Activated naive CD4-positive, alpha-beta T cell treated with anti-CD3 and anti-CD28 coated beads for 36 hours (primary cell): ENCODE results near the gene S1PR2. TPM values are rescaled to one million over a fixed set of nuclear protein-coding genes. Genes with fewer than 3 reads are reported as not detected.
"Not testable (repeated sequence)": the region's sequence is repeated elsewhere in the genome, so short reads cannot be mapped to it uniquely, and the experiment has no call there.

Experiments
- CTCF ChIA-PET: fragments of 350-600 bp; sonication (Branson Sonifier 250); formaldehyde crosslinking; loops from one replicate; lab custom pipeline; 2021; ENCODE audit warnings: antibody characterized with exemption; lab: Charles Lee
- DNase-seq: peaks from one replicate; pipeline ENCODE4 v3.0.0-alpha.2; 2020
- H3K27ac Mint-ChIP-seq: one replicate; pipeline ENCODE4 v1.8.0; 2021; ENCODE audit warnings: mild to moderate bottlenecking, mixed read lengths
- H3K27me3 Mint-ChIP-seq: one replicate; pipeline ENCODE4 v1.8.0; 2021; ENCODE audit warnings: low read depth, mixed read lengths
- H3K36me3 Mint-ChIP-seq: one replicate; pipeline ENCODE4 v1.8.0; 2021; ENCODE audit warnings: low read depth, mixed read lengths
- H3K4me1 Mint-ChIP-seq: one replicate; pipeline ENCODE4 v1.8.0; 2021; ENCODE audit warnings: low read depth, mixed read lengths
- H3K4me3 Mint-ChIP-seq: one replicate; pipeline ENCODE4 v1.8.0; 2021; ENCODE audit warnings: mild to moderate bottlenecking, moderate library complexity, mixed read lengths
- H3K9me3 Mint-ChIP-seq: one replicate; pipeline ENCODE4 v1.8.0; 2021; ENCODE audit warnings: mixed read lengths
- intact Hi-C: fragments of 100-400 bp; cut with micrococcal nuclease; formaldehyde crosslinking; loops from one replicate; pipeline ENCODE4 v1.15.1; 2023
- total RNA-seq, 2 experiments: library from RNA; stranded (reverse); gene quantifications; one replicate each; pipeline ENCODE4 v1.2.3, GENCODE V29; 2021

The S1PR2 gene
- total RNA-seq, 2 experiments from 2014 or later, result 3.4 TPM

DNA sequence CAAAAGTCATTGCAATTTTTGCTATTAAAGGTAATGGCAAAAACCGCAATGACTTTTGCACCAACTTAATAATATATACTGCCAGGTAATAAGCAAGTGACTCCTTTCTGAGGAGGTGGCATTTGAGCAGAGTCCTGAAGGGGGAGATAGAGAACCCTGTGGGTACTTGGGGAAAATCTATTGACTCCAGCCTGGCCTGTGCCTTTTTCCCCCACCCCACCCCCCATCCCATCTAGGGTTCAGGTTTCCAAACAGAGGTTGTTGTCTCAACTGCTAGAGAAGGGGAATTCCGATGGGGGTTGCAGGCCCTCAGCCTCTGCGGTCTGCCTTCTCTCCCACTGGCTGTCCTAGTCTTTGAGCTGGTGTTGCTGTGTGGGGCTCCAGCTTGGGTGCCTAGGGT lies 11.5 kb downstream of the S1PR2 start:
- H3K4me3 Mint-ChIP-seq, result no peak overlapping the region
- peaks cover 3% of the 10 kb centered on the region for H3K4me1 Mint-ChIP-seq
- CTCF ChIA-PET, result interaction anchor here (0.6 to 1.1 kb wide), 5 partner anchors 9 to 894 kb away, joined by 4 to 10 read pairs (median 6); no protein-coding TSS in a partner anchor
- intact Hi-C loops, result no loop called here
- peaks cover 4% of the 10 kb centered on the region for H3K36me3 Mint-ChIP-seq
- no peak overlapping the region for H3K27ac Mint-ChIP-seq
- no peaks in the 10 kb centered on the region for H3K27me3 Mint-ChIP-seq
- peak; percentile 43 for DNase-seq
- no peaks in the 10 kb centered on the region for H3K9me3 Mint-ChIP-seq

DNA sequence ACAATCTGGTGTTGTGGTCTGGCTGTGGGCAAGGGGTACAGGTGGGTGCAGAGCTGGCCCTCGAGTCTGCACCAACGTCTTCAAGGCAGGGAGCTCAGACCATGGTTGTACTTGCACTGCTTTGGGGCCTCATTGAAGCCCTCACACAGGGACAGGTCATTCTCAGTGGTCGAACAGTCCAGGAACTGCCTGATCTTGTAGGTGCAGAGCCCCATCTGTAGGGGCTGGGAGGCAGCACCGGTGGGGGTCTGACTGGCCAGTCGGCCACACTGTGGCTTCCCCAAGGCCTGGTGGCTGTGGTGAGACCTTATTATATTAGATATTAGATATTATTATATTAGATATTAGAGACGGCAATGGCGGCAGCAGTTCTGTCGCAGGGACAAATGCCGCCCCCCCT lies 14.0 kb downstream of the S1PR2 start:
- CTCF ChIA-PET, result interaction anchor here (1.0 kb wide), 1 partner anchor 11 kb away, joined by 3 read pairs; no protein-coding TSS in a partner anchor
- Mint-ChIP-seq H3K4me3 (no peak overlapping the region), H3K27me3 (no peaks in the 10 kb centered on the region), H3K9me3 (no peaks in the 10 kb centered on the region), H3K36me3 (no peaks in the 10 kb centered on the region), H3K27ac (no peak overlapping the region), H3K4me1 (peaks cover 3% of the 10 kb centered on the region)
- intact Hi-C loops, result no loop called here
- no peak for DNase-seq

GRCh38 chr19:10214784-10215183 lies 16.3 kb downstream of the S1PR2 start:
- intact Hi-C loops, result no loop called here
- CTCF ChIA-PET, result interaction anchor here (0.6 to 0.7 kb wide), 2 partner anchors 35 to 486 kb away, joined by 3 read pairs; no protein-coding TSS in a partner anchor
- Mint-ChIP-seq H3K9me3 (no peaks in the 10 kb centered on the region), H3K4me1 (peaks cover 3% of the 10 kb centered on the region), H3K36me3 (no peaks in the 10 kb centered on the region), H3K4me3 (no peak overlapping the region), H3K27me3 (no peaks in the 10 kb centered on the region), H3K27ac (no peak overlapping the region)
- DNase-seq, result no peak

- no peak for DNase-seq
- peaks cover 7% of the 10 kb centered on the region for H3K9me3 Mint-ChIP-seq
- CTCF ChIA-PET, result interaction anchor here (0.6 to 0.7 kb wide), 2 partner anchors 39 to 54 kb away, joined by 3 to 4 read pairs; no protein-coding TSS in a partner anchor
- no peaks in the 10 kb centered on the region for H3K4me1 Mint-ChIP-seq
- H3K4me3 Mint-ChIP-seq, result no peak overlapping the region
- intact Hi-C loops, result no loop called here
- H3K27ac Mint-ChIP-seq, result no peak overlapping the region
- H3K36me3 Mint-ChIP-seq, result no peaks in the 10 kb centered on the region
- H3K27me3 Mint-ChIP-seq, result no peaks in the 10 kb centered on the region
These were observed 19.4 kb downstream of the S1PR2 start for GRCh38 chr19:10211691-10212090.

DNA sequence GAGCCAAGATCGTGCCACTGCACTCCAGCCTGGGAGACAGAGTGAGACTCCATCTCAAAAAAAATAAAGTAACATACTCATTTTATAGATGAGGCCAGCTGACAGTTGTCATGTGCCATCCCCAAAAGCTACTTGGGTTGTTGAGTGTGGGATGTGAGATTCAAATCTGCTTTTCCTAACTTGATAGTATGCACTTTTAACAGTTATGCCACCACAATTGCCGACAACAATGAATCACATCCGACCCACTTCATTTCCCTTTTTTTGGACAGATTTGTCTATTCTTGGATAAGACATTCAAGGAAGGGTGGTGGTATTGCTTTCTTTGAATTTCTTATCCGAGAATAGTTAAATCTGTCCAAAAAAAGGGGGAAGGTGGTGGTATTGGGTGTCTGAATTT lies 20.1 kb downstream of the S1PR2 start:
- no peak overlapping the region for H3K4me3 Mint-ChIP-seq
- no peak for DNase-seq
- no peak overlapping the region for H3K27ac Mint-ChIP-seq
- no peaks in the 10 kb centered on the region for H3K36me3 Mint-ChIP-seq
- no peaks in the 10 kb centered on the region for H3K27me3 Mint-ChIP-seq
- H3K4me1 Mint-ChIP-seq, result no peaks in the 10 kb centered on the region
- intact Hi-C loops, result no loop called here
- CTCF ChIA-PET, result no interaction called here
- H3K9me3 Mint-ChIP-seq, result peaks cover 7% of the 10 kb centered on the region

GRCh38 chr19:10209315-10209714 lies 21.8 kb downstream of the S1PR2 start:
- intact Hi-C loops, result no loop called here
- no peak overlapping the region for H3K27ac Mint-ChIP-seq
- DNase-seq, result no peak
- H3K4me1 Mint-ChIP-seq, result no peaks in the 10 kb centered on the region
- CTCF ChIA-PET, result interaction anchor here (0.6 to 1.3 kb wide), 4 partner anchors 11 to 181 kb away, joined by 3 to 6 read pairs (median 4); no protein-coding TSS in a partner anchor
- H3K4me3 Mint-ChIP-seq, result no peak overlapping the region
- no peaks in the 10 kb centered on the region for H3K36me3 Mint-ChIP-seq
- peaks cover 7% of the 10 kb centered on the region for H3K9me3 Mint-ChIP-seq
- H3K27me3 Mint-ChIP-seq, result no peaks in the 10 kb centered on the region

DNA sequence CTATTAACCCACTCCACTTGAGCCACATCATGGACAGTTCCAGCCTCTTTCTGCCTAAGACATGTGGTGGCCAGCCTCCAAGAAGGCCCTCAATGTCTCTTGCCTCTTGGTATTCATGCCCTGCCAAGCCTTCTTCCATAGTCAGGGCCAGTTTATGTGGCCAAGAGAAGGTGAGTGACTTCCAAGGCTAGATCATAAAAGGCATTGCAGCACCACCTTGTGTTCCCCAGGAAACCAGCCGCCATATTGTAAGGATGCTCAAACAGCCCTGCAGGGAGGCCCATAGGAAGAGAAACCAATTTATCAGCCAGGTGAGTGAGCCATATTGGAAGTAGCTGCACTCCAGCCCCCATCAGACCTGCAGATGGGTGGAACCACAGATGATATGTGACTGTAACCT lies 24.1 kb downstream of the S1PR2 start:
- no peak overlapping the region for H3K4me3 Mint-ChIP-seq
- no peaks in the 10 kb centered on the region for H3K27me3 Mint-ChIP-seq
- CTCF ChIA-PET, result interaction anchor here (1.2 to 1.5 kb wide), 2 partner anchors 43 to 207 kb away, joined by 4 to 5 read pairs; no protein-coding TSS in a partner anchor
- no peaks in the 10 kb centered on the region for H3K36me3 Mint-ChIP-seq
- no peak for DNase-seq
- intact Hi-C loops, result no loop called here
- H3K4me1 Mint-ChIP-seq, result no peaks in the 10 kb centered on the region
- no peak overlapping the region for H3K27ac Mint-ChIP-seq
- peaks cover 7% of the 10 kb centered on the region for H3K9me3 Mint-ChIP-seq

- Mint-ChIP-seq H3K4me1 (no peaks in the 10 kb centered on the region), H3K27me3 (no peaks in the 10 kb centered on the region), H3K9me3 (peaks cover 7% of the 10 kb centered on the region), H3K27ac (no peak overlapping the region), H3K4me3 (no peak overlapping the region), H3K36me3 (no peaks in the 10 kb centered on the region)
- DNase-seq, result no peak
- intact Hi-C loops, result no loop called here
- CTCF ChIA-PET, result interaction anchor here (0.6 to 1.5 kb wide), 2 partner anchors 44 to 273 kb away, joined by 3 to 4 read pairs; no protein-coding TSS in a partner anchor
These were observed 24.8 kb downstream of the S1PR2 start for GRCh38 chr19:10206226-10206885.

DNA sequence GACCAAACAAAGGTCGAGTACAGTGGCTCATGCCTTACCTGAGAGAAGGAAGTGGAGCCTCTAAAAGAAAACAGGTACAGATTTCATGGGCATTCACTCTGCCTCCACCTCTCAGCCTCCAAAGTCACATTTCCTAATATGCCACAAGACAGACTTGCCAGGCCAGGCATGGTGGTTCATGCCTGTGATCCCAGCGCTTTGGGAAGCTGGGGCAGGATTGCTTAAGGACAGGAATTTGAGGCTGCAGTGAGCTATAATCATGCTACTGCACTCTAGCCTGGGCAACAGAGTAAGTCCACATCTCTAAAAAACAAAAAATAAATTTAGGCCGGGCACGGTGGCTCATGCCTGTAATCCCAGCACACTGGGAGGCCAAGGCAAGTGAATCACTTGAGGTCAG lies 25.5 kb downstream of the S1PR2 start:
- no peak for DNase-seq
- intact Hi-C loops, result no loop called here
- Mint-ChIP-seq H3K27me3 (no peaks in the 10 kb centered on the region), H3K4me1 (no peaks in the 10 kb centered on the region), H3K4me3 (no peak overlapping the region), H3K9me3 (peaks cover 7% of the 10 kb centered on the region), H3K27ac (no peak overlapping the region), H3K36me3 (no peaks in the 10 kb centered on the region)
- CTCF ChIA-PET, result interaction anchor here (1.5 kb wide), 1 partner anchor 44 kb away, joined by 4 read pairs; no protein-coding TSS in a partner anchor

- intact Hi-C loops, result no loop called here
- Mint-ChIP-seq H3K4me1 (peaks cover 6% of the 10 kb centered on the region), H3K36me3 (no peaks in the 10 kb centered on the region), H3K27ac (no peak overlapping the region), H3K9me3 (peaks cover 7% of the 10 kb centered on the region), H3K4me3 (no peak overlapping the region), H3K27me3 (no peaks in the 10 kb centered on the region)
- DNase-seq, result no peak
- CTCF ChIA-PET, result no interaction called here
These were observed 27.4 kb downstream of the S1PR2 start for GRCh38 chr19:10203686-10204085.

GRCh38 chr19:10201176-10201575 lies 30.0 kb downstream of the S1PR2 start:
- no peak overlapping the region for H3K27ac Mint-ChIP-seq
- peaks cover 11% of the 10 kb centered on the region for H3K4me1 Mint-ChIP-seq
- DNase-seq, result no peak
- CTCF ChIA-PET, result no interaction called here
- intact Hi-C loops, result no loop called here
- no peak overlapping the region for H3K4me3 Mint-ChIP-seq
- no peaks in the 10 kb centered on the region for H3K36me3 Mint-ChIP-seq
- H3K9me3 Mint-ChIP-seq, result no peaks in the 10 kb centered on the region
- H3K27me3 Mint-ChIP-seq, result no peaks in the 10 kb centered on the region

- peaks cover 11% of the 10 kb centered on the region for H3K4me1 Mint-ChIP-seq
- DNase-seq, intact Hi-C loops, H3K4me3 Mint-ChIP-seq, H3K9me3 Mint-ChIP-seq, H3K27me3 Mint-ChIP-seq, H3K27ac Mint-ChIP-seq, H3K36me3 Mint-ChIP-seq: not testable (repeated sequence)
- CTCF ChIA-PET, result interaction anchor here (2.3 kb wide), 1 partner anchor 50 kb away, joined by 9 read pairs; no protein-coding TSS in a partner anchor
These were observed 31.0 kb downstream of the S1PR2 start for GRCh38 chr19:10200101-10200500.
